Esophagus mucosa (tissue), 1 donor: ENCODE data around the gene SORCS2. TPM values are rescaled to one million over a fixed set of nuclear protein-coding genes. Genes with fewer than 3 reads are reported as not detected.

Experiments
- ATAC-seq: fragments of 200-7000 bp; cut with Tn5 transposase; one replicate; pipeline ENCODE4 v1.9.1; 2020
- total RNA-seq: library from RNA; stranded (reverse); gene quantifications from one replicate; pipeline ENCODE4 v1.2.4, GENCODE V29; 2023
- donor health status: DM: yes; HTN: yes; CAD: no.

Gene SORCS2
- total RNA-seq, 1 donor from 2014 or later: 5.0 TPM

DNA sequence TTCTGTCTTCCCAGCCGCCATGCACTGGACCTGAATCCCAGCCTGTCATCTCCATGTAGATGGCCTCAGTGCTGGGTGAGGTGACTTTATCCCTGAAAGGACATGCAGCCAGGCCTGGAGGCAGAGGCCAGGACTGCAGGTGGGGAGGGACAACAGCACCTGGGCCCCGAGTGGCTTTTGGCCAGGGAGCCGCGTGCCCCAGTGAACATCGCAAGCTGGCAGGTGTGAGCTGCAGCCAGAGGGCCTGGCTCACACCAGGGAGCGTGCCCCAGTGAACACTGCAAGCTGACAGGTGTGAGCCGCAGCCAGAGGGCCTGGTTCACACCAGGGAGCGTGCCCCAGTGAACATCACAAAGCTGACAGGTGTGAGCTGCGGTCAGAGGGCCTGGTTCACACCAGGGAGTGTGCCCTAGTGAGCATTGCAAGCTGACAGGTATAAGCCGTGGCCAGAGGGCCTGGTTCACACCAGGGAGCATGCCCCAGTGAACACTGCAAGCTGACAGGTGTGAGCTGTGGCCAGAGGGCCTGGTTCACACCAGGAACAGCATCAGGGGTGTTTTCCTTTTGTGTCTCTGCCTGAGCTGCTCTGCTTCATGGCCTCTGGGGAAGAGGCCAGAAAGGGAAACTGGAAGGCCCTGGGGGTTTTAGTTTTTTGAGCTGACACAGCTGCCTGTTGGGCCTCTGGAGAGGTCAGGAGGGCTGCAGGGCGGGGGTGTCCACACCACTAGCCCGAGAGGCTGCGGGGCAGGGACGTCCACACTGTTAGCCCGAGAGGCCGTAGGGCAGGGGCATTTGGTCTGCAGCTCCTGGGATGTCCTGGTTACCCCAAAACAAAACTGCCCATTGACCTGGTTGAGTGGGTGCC lies 265.1 kb downstream of the SORCS2 start:
- ATAC-seq: peak; percentile 24

DNA sequence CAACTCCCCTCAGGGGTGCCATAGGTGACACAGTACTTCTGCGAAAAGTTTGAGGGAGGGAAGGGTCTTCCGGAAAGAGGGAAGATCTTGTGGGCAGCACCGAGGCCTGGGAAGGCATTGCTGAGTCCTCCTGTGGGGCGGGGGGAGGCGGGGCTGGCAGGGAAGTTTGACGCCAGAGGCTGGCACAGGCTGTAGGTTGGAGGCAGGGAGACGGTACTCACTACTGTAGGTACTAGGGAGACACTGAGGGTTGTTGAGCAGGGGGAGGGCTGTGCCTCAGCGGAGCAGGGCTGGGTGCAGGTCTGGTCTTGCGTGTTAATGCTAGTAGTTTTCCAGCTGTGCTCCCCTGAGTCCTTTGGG lies 265.7 kb downstream of the SORCS2 start:
- no peak for ATAC-seq

DNA sequence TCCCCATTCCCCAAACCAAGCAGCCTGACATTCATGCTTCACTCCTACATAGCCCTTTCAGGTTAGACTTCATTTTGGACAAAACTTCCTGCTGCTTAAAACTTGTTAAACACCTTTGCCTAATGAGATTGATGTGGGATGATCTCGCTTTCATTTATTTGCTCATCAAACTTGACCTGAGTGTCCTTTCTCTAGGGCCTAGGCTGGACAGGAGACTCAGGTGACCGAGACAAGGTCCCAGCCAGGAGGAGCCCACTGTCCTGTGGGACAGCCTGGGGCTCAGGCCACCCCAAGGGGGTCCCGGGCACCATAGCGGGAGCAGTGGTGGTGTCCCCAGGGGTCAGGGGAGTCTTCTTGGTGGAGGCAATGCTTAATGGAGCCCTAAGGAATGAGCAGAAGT lies 266.1 kb downstream of the SORCS2 start:
- no peak for ATAC-seq

DNA sequence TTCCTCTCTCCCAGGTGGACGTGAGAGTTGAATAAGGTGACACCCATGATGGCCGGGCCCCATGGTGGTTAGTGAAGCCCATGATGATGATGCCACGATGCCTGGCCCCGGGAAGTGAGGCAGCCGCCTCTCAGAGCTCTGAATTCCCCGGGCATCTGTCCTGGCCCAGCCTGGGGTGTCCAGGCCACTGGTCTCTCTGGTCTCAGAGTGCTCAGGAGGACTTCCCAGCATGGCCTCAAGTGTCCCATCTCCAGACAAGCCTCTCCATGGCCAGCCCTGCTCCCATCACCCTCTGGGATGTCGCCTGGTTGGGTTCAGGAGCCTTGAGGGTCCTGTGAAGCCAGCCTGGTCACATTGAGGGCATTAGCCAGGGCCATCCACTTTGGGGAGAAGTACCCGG lies 267.1 kb downstream of the SORCS2 start:
- no peak for ATAC-seq

DNA sequence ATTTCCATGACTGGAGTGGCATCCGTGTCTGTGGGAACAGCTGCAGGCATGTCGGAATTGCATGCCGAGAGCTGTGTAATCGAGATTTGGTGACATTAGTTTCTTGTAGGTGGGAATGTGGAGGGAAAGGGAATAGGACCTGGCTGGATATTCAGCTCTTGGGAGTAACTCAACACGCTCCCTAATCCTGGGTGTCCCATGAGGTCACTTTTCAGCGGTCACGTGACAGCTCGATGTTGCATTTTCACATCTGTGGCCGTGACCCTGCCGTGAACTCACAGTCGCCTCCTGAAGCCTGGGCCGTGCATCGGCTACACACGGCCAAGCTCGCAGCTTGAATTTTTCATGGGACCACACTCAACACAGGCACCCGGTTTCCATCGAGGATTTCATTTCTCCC lies 268.2 kb downstream of the SORCS2 start:
- no peak for ATAC-seq

DNA sequence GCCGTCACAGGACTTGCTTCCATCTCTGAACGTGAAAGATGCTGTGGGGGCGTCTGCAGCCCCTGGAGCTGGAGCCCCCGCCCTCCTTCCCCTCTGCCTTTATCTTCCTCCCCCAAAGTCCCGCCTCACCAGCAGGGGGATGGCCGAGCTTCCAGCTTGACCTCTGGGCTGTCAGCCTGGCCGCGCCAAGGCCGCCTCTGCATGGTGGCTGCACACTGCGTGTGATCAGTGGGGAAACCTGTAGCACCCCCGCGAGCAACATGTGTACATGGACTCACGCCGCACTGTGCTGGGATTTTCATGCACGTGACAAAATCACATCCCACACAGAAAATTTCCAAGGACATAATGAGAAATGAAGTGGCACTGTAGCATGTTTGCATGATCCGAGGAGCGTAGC lies 268.9 kb downstream of the SORCS2 start:
- no peak for ATAC-seq

DNA sequence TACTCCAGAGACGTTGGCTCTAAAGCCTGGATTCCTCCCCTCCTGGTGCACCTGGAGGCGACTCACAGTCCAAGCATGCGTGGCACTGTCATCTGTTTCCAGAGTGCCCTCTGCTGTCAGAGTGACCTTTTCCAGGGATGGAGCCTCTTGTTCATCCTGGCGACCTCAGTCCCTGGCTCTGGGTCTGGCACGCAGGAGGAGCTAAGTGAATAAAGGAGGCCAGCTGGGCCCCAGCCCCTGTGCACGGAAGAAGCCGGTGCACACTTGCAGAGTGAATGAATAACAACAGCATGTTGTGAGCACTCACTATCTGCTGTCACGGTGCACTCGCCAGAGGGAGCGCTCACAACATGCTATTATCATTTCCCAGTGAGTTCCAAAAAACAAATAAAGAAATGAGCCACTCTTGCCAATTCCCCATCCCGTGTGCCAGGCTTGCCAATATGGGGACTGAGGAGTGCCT lies 270.2 kb downstream of the SORCS2 start:
- peak; percentile 35 for ATAC-seq

DNA sequence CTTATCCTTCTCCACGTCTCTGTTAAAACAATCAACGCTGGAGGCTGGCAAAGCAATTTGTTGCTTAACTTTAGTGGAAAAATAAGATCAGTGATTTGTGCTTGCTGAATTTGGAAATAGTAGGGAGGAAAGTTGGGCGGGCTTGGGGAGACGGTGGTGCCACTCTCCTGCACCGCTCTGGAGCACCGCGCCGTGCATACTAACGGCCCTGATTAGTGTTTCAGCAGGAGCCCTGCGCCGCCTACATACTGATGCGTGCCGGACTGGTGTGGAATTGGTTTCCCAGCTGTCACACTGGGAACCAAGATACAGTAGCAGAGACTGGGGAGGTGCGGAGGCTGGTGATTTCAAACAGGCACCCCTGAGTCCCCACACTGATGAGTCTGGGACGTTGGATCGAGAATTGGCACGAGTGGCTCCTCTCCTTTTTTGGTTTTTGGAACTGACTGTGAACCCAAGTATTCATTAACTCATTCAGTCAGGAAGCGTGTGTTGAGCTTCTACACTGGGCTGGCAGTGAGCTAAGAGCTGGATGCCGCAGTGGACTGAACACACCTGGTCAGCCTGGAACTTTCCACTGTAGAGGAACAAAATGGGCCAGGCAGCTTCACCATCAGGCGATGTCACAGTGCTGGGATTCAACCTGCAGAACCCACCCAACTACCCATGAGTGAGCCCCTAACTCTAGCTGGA lies 271.4 kb downstream of the SORCS2 start:
- no peak for ATAC-seq

DNA sequence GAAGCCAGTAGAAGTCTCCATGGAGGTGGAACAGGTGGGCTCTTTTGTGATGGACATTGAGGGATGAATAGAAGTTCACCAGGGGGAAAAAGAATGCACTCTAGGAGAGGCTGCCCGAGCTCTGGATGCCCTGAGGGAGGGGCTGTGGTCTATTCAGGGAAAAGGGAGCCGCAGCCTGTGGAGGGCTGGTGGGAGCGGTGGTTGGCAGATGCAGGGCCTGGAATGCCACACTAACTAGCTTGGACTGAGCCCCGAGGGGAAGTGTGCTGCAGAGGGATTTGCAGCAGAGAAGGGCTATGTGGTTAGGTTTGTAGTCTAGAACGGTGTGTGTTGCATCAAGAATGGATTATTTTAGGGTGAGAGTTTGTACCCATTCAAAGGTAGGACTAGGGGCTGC lies 271.9 kb downstream of the SORCS2 start:
- ATAC-seq: no peak

DNA sequence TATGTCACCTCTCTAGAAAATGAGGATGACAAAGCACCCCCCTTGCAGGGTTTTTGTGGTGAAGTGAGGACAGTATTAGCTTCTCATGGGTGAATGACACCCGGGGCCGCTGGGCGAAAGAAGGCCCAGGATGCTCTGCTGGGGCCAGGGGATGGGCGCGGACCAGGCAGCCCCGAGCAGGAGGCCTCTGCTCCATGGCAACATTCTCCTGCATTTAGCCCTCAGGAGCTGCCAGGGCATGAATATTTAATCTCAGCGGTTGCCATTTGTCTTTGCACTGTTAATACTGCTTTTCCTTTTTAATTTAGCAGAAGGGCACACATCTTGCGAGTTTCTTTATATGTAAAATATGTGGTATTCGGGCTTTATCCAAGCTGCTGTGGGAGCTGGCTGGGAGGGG lies 272.7 kb downstream of the SORCS2 start:
- ATAC-seq: no peak

DNA sequence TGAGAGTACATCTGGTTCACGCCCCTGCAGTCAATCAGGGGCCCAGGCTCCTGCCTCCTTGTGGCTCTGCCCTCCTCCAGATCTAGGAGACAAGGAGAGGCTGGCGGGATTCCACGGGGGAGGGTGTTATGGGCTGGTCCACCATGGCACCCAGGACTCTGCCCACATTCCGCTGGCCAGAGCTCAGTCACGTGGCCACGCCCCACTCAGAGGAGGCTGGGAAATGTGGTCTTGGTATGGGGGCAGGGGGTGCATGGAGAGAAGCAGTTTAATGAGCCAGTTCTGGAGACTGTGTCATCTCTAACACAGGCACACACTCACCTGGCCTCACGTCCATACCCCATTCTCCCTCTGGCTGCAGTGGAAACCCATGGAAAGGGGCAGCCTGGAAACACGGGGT lies 273.9 kb downstream of the SORCS2 start:
- ATAC-seq: no peak

DNA sequence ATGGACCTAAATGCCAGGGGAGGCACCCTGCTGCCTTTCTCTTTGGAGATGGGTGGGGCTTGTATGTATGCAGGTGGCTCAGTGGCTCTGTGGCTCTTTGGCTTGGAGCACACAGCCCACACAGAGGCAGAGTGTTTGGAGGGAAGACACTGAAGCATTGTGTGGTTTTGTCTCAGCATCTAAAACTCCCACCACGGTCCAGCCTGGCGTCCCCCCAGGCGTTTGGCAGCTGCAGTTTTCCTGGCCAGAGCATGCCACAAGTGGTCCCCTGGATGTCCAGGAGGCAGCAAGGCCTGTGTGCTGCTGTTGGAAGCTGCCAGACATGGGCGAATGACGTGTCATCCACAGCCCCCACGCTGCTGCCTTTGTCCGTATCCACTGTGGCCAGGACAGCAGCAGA lies 274.6 kb downstream of the SORCS2 start:
- no peak for ATAC-seq

DNA sequence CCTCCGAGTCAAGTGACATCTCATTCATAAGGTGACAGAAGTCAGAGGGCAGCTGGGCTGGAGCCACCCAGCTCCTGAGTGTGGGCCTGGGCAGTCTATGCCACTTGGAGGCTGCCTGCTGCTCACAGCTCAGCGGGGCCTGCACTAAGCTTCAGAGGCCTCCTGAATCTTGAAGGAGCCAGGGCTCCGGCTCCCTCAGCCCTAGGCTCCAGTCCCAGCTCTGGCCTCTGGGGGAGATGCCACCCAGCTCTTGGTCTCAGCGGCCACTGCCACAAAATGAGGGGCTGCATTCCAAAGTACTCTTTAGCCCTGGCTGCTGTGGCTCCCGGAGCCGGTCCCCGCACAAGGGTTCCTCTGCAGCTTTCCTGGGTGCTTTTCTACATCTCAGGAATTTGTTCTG lies 275.1 kb downstream of the SORCS2 start:
- ATAC-seq: no peak

DNA sequence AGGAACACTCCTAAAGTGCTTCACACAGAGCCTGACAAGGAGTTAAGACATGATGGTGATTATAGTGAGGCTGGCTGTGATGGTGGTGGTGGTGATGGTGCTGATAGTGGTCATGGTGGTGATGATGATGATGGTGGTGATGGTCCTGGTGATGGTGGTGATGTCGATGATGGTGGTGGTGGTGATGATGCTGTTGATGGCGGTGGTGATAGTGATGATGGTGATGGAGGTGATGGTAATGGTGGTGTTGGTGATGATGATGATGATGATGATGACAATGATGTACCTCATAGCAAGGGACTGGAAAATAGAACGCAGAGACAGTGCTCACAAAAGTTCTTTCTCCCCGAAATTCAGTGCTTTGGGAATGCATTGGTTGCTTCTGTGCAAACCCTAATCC lies 276.7 kb downstream of the SORCS2 start:
- ATAC-seq: no peak

DNA sequence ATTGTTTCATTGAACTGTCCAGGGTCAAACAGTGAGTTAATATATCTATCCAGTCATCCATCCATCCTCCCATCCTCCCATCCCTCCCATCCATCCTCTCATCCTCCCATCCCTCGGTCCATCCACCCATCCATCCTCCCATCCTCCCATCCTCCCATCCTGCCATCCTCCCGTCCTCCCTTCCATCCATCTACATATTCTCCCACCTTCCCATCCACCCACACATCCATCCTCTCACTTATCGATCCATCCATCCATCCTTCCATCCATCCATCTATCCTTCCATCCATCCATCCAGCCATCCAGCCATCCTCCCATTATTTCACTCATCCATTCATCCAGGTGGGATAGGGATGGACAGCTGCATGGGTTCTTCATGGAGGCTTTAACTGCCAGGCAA lies 277.8 kb downstream of the SORCS2 start:
- ATAC-seq: no peak

DNA sequence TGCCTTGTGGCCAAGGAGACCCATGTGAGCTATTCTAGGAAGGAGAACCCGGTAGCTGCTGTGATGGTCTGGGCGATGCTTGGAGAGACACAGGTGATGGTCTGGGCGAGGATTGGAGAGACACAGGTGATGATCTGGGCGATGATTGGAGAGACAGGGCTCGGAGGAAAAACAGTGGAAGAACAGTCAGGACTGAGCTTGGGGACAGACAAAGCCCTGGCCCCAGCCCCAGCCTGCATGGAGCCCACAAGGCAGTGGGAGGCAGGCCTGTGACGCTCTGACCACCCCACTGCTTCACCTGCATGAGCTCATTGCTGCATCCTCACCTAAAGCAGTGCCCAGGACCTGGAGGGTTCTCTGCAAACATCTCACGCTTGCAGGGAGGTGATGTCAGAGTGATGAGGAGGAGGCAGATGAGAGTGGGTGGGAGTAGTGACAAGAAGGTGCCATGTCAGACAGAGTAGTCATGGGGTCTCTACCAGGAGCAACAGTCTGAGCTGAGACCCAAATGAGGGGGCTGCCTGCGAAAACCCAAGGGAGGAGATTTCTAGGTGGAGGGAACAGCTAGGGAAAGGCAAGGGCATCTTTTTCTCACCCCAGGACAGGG lies 278.3 kb downstream of the SORCS2 start:
- ATAC-seq: no peak

DNA sequence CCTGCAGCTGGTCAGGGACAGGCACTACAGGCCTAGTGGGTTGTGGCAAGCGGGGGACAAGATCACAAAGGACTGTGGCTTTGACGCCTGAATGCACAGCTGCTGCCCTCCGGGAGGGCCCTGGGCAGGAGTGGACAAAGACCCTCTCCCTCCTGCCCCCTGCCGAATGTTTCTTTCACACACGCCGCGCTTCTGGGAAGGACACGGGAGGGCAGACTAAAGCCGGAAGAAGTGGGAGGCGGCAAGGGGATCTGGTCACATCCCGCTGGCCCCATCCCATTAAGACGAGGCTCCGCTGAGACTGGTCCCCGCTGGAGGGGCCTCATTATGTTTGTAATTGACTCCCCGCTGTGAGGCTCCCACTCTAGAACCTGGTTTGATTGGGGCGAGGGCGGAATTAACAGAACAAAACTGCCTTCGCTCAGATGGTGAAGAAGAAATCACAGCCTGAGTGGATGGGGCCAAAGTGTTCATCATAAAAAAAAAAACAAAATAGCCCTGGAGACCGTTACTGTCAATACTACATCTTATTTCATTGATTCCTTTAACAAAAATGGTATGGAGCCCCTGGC lies 280.2 kb downstream of the SORCS2 start:
- ATAC-seq: no peak

DNA sequence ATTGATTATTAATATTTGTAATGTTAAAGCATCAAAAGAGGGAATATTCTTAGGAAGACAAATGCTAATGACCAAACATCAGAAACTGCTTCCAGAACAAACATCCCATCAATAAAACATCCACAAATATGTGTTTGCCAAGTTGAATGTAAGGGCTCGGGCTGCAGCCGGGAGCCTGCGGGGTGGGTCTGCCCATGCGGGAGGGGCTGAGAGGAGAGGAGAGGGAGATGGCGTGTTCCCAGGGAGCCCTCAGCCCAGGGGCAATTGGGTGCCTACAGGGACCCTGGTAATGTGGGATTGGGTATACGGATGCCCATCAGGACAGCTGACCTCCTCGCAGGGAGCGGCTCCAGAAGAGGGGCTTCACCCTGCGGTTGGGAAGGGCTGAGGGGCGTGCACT lies 280.7 kb downstream of the SORCS2 start:
- no peak for ATAC-seq

DNA sequence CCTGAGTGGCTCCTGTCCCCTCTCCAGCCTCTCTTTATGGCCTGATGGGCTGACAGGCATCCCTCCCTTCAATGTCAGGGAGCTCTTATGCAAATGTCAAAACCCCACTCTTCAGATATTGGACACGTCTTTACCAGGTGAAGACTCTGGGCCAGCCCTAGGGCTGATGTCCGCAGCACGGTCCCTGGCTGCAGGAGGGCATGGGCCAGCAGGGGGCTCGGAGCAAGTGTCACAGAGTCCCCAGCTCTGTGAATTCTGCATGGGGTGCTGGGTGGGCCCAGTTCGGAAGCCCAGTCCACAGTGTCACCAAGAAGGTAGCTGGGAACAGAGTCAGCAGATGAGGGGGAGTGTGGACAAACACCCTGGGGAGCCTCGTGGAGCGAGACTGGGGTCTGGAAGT lies 282.0 kb downstream of the SORCS2 start:
- ATAC-seq: no peak

DNA sequence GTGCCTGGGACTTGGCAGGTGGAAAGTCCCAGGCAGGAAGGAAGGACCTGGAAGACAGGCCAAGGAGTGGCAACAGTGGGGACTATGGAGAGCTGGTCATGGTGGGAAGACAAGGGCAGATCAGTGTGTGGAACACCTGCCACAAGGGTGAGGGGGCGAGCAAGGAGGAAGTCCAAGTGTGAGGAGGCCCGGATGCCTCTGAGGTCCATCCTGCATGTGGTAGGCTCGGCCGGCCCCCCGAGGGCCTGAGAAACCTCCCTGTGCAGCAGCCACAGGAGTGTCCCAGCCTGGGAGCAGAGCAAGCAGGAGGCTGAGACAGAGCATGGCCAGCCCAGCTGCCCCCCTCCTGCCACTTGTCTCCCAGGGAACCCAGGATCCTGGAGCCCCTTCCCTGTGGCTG lies 282.9 kb downstream of the SORCS2 start:
- ATAC-seq: no peak

DNA sequence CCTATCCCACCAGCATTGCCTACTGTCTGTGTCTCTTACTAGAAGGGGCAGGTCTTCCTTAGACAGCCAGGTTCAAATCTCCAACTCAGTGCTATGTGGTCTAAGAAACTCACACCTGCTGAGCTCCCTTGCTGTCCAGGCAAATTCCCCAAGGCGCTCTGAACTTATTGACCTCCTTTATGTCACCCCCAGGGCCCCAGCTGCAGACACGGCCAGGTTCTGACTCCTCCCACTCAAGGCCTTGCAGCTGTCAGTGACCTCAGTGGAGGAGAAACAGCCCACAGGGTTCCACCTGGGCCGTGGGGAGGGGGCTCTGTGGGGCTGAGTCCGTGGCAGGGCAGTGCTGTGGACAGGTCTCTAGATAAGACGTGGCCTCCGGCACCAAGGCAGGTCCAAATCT lies 284.5 kb downstream of the SORCS2 start:
- ATAC-seq: no peak

DNA sequence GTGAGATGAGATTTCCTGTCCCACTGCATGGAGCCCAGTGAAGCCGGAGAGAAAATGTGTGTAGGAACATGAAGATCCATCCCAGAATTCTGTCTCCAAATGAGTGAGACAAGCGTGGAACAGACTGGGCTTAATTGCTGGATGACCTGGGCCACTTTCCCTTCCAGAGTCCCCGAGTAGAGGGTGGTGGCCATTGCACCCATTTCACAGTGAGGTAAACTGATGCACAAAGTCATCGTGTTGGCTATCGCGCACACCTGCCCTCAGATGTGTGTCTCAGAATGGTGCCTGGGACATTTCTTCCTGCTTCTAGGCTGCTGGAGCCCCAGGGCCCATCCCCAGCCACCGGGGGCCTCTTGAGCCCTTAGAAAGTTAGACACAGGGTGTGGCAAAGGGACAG lies 285.4 kb downstream of the SORCS2 start:
- ATAC-seq: no peak

DNA sequence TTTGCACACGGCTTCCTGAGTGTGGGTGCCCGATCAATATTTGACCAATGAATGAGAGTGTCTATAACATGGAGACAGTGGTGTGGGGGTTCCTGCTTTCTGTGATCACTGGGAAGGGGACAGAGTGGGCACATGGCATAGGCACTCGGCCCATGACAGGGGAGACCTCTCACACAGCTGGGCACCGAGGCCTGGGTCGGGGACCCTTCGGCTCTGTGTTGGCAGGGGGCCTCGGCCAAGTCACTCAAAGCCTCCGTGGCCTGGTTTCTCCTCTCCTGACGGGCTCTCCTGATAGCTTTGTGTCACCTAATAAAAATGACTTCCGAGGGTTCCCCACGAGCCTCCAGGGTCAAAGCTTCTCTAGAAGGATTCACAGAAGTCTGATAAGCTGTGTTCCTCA lies 286.3 kb downstream of the SORCS2 start:
- no peak for ATAC-seq

DNA sequence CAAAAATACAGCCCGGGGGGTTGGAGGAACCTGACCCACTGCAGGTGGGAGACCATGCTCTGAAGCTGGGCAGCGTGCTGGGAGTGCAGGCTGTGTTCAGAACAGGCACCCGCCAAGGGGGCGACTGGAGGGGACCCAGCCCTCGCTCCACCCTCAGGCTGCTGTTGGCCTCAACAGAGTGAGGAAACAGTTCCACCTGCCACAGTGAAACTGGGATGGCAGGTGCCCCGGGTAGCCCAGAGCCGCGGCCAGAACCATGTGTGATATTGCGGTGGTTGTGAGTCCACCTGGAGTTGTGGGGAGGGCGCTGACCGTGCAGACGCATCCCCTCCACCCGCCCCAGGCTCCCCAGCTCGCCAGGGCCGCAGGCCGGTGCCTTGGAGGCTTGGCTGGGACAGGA lies 288.1 kb downstream of the SORCS2 start:
- no peak for ATAC-seq
